T-helper 2 cell treated with Interferon-gamma antibody and Interleukin-4, amounts not matched to agents 5 μg/mL and 100 μg/mL, for 36 hours (primary cell): ENCODE data around the gene MIA.

Source experiments
- DNase-seq: peaks from one replicate; pipeline ENCODE4 v3.0.0; 2021; ENCODE audit warnings: low spot score
- H3K27ac Mint-ChIP-seq: one replicate; pipeline ENCODE4 v1.8.0; 2021; ENCODE audit warnings: mild to moderate bottlenecking, mixed read lengths
- H3K27me3 Mint-ChIP-seq: one replicate; pipeline ENCODE4 v1.8.0; 2021; ENCODE audit warnings: low read depth, mixed read lengths
- H3K36me3 Mint-ChIP-seq: one replicate; pipeline ENCODE4 v1.8.0; 2021; ENCODE audit warnings: low read depth, mixed read lengths
- H3K4me1 Mint-ChIP-seq: one replicate; pipeline ENCODE4 v1.8.0; 2021; ENCODE audit warnings: low read depth, mixed read lengths
- H3K4me3 Mint-ChIP-seq: one replicate; pipeline ENCODE4 v1.8.0; 2022; ENCODE audit warnings: mild to moderate bottlenecking, moderate library complexity, mixed read lengths
- H3K9me3 Mint-ChIP-seq: one replicate; pipeline ENCODE4 v1.8.0; 2021; ENCODE audit warnings: mixed read lengths

MIA gene

GRCh38 chr19:40799558-40800338, 24.4 kb downstream of the MIA start:
- Mint-ChIP-seq H3K9me3 (no peaks in the 10 kb centered on the region), H3K27me3 (no peaks in the 10 kb centered on the region), H3K4me1 (peaks cover 57% of the 10 kb centered on the region), H3K27ac (peak overlapping the region; percentile 91), H3K36me3 (peaks cover 51% of the 10 kb centered on the region), H3K4me3 (peak overlapping the region; percentile 95)
- peak; percentile 34 for DNase-seq

GRCh38 chr19:40800339-40800996, 25.1 kb downstream of the MIA start:
- Mint-ChIP-seq H3K9me3 (no peaks in the 10 kb centered on the region), H3K36me3 (peaks cover 55% of the 10 kb centered on the region), H3K4me1 (peaks cover 64% of the 10 kb centered on the region), H3K27ac (peak overlapping the region; percentile 91), H3K4me3 (peak overlapping the region; percentile 95), H3K27me3 (no peaks in the 10 kb centered on the region)
- no peak for DNase-seq

- Mint-ChIP-seq H3K36me3 (peaks cover 55% of the 10 kb centered on the region), H3K9me3 (no peaks in the 10 kb centered on the region), H3K27ac (peak overlapping the region; percentile 52)
Measured at GRCh38 chr19:40800997-40801377, 25.7 kb downstream of the MIA start.

GRCh38 chr19:40801426-40802299, 26.3 kb downstream of the MIA start:
- Mint-ChIP-seq H3K4me1 (peaks cover 71% of the 10 kb centered on the region), H3K27ac (peak overlapping the region; percentile 92), H3K4me3 (peak overlapping the region; percentile 95), H3K9me3 (no peaks in the 10 kb centered on the region), H3K27me3 (no peaks in the 10 kb centered on the region), H3K36me3 (peaks cover 53% of the 10 kb centered on the region)
- no peak for DNase-seq

More at GRCh38 chr19:40800997-40801377, 25.7 kb downstream of the MIA start:
- H3K27me3 Mint-ChIP-seq: no peaks in the 10 kb centered on the region
- H3K4me1 Mint-ChIP-seq: peaks cover 68% of the 10 kb centered on the region
- H3K4me3 Mint-ChIP-seq: peak overlapping the region; percentile 95
- no peak for DNase-seq

GRCh38 chr19:40802300-40803169, 27.2 kb downstream of the MIA start:
- peak overlapping the region; percentile 95 for H3K4me3 Mint-ChIP-seq
- H3K36me3 Mint-ChIP-seq: peaks cover 58% of the 10 kb centered on the region
- no peak for DNase-seq
- H3K27me3 Mint-ChIP-seq: no peaks in the 10 kb centered on the region
- H3K9me3 Mint-ChIP-seq: no peaks in the 10 kb centered on the region
- H3K27ac Mint-ChIP-seq: peak overlapping the region; percentile 92
- peaks cover 69% of the 10 kb centered on the region for H3K4me1 Mint-ChIP-seq

- no peak for DNase-seq
- Mint-ChIP-seq H3K9me3 (no peaks in the 10 kb centered on the region), H3K36me3 (peaks cover 65% of the 10 kb centered on the region), H3K4me1 (peaks cover 68% of the 10 kb centered on the region), H3K27me3 (no peaks in the 10 kb centered on the region), H3K27ac (peak overlapping the region; percentile 92), H3K4me3 (peak overlapping the region; percentile 95)
Measured at GRCh38 chr19:40803170-40803856, 28.0 kb downstream of the MIA start.

- H3K27me3 Mint-ChIP-seq: no peaks in the 10 kb centered on the region
- DNase-seq: peak; percentile 30
- H3K27ac Mint-ChIP-seq: peak overlapping the region; percentile 92
- H3K36me3 Mint-ChIP-seq: peaks cover 66% of the 10 kb centered on the region
- peak overlapping the region; percentile 95 for H3K4me3 Mint-ChIP-seq
- H3K9me3 Mint-ChIP-seq: no peaks in the 10 kb centered on the region
- peaks cover 64% of the 10 kb centered on the region for H3K4me1 Mint-ChIP-seq
Measured at GRCh38 chr19:40803857-40804782, 28.8 kb downstream of the MIA start.

GRCh38 chr19:40804783-40805242, 29.5 kb downstream of the MIA start:
- DNase-seq: no peak
- Mint-ChIP-seq H3K36me3 (peaks cover 68% of the 10 kb centered on the region), H3K27me3 (no peaks in the 10 kb centered on the region), H3K4me1 (peaks cover 64% of the 10 kb centered on the region), H3K4me3 (peak overlapping the region; percentile 95), H3K9me3 (no peaks in the 10 kb centered on the region), H3K27ac (peak overlapping the region; percentile 92)

- Mint-ChIP-seq H3K36me3 (peaks cover 67% of the 10 kb centered on the region), H3K27me3 (no peaks in the 10 kb centered on the region), H3K27ac (peak overlapping the region; percentile 92), H3K4me3 (peak overlapping the region; percentile 95), H3K4me1 (peaks cover 63% of the 10 kb centered on the region), H3K9me3 (no peaks in the 10 kb centered on the region)
- DNase-seq: no peak
Measured at GRCh38 chr19:40805258-40805868, 30.0 kb downstream of the MIA start.

GRCh38 chr19:40806423-40807146, 31.3 kb downstream of the MIA start:
- Mint-ChIP-seq H3K4me3 (peak overlapping the region; percentile 75), H3K9me3 (no peaks in the 10 kb centered on the region), H3K27ac (peak overlapping the region; percentile 90), H3K36me3 (peaks cover 62% of the 10 kb centered on the region), H3K27me3 (peaks cover 2% of the 10 kb centered on the region), H3K4me1 (peaks cover 68% of the 10 kb centered on the region)
- DNase-seq: peak; percentile 77
